GM15510 (cell line): ENCODE results near the gene LHFPL6.

ENCODE experiments used
- POLR2A ChIP-seq: IDR thresholded peaks from 3 replicates; pipeline ENCODE4 v1.6.1; 2011; ENCODE audit warnings: borderline replicate concordance; ENCODE audit not compliant: insufficient read length; ENCODE audit errors: extremely low read depth

The LHFPL6 gene

GRCh38 chr13:39577838-39578491 is 25.0 kb downstream of the LHFPL6 start:
- TF ChIP-seq POLR2A = no peak

- TF ChIP-seq POLR2A = no peak
Observed at GRCh38 chr13:39577203-39577602, 25.8 kb downstream of the LHFPL6 start.

GRCh38 chr13:39575641-39576238 is 27.3 kb downstream of the LHFPL6 start:
- TF ChIP-seq POLR2A = no peak

GRCh38 chr13:39571502-39572092 is 31.4 kb downstream of the LHFPL6 start:
- no peak for TF ChIP-seq POLR2A

- no peak for TF ChIP-seq POLR2A
Observed at GRCh38 chr13:39567569-39567968, 35.4 kb downstream of the LHFPL6 start.

- no peak for TF ChIP-seq POLR2A
Observed at GRCh38 chr13:39566216-39566869, 36.6 kb downstream of the LHFPL6 start.

- no peak for TF ChIP-seq POLR2A
Observed at GRCh38 chr13:39565036-39565949, 37.7 kb downstream of the LHFPL6 start.

- TF ChIP-seq POLR2A = no peak
Observed at GRCh38 chr13:39563470-39563735, 39.6 kb downstream of the LHFPL6 start.

GRCh38 chr13:39561971-39562370 is 41.0 kb downstream of the LHFPL6 start:
- TF ChIP-seq POLR2A = no peak

GRCh38 chr13:39559847-39560246 is 43.1 kb downstream of the LHFPL6 start:
- no peak for TF ChIP-seq POLR2A

GRCh38 chr13:39557285-39557955 is 45.6 kb downstream of the LHFPL6 start:
- no peak for TF ChIP-seq POLR2A

GRCh38 chr13:39556866-39557265 is 46.1 kb downstream of the LHFPL6 start:
- TF ChIP-seq POLR2A = no peak

- TF ChIP-seq POLR2A = no peak
Observed at GRCh38 chr13:39554371-39554770, 48.6 kb downstream of the LHFPL6 start.

- no peak for TF ChIP-seq POLR2A
Observed at GRCh38 chr13:39552246-39552645, 50.7 kb downstream of the LHFPL6 start.
